Left ventricle myocardium inferior (tissue), 1 donor: ENCODE measurements around the gene COMMD9. TPM values are rescaled to one million over a fixed set of nuclear protein-coding genes. Genes with fewer than 3 reads are reported as not detected.

ENCODE experiments used
- DNase-seq: peaks from one replicate; pipeline ENCODE4 v3.0.0-alpha.2; 2020
- H3K27ac ChIP-seq: fragments of 200-600 bp; replicated peaks from 2 replicates; pipeline ENCODE4 v1.8.0; 2021
- H3K27me3 ChIP-seq: fragments of 200-600 bp; 2 replicates; pipeline ENCODE4 v1.8.0; 2021; ENCODE audit warnings: low read depth
- H3K36me3 ChIP-seq: fragments of 200-600 bp; 2 replicates; pipeline ENCODE4 v1.8.0; 2021
- H3K4me1 ChIP-seq: fragments of 200-600 bp; 2 replicates; pipeline ENCODE4 v1.8.0; 2021
- H3K4me3 ChIP-seq: fragments of 200-600 bp; 2 replicates; pipeline ENCODE4 v1.8.0; 2021; ENCODE audit warnings: mild to moderate bottlenecking, moderate library complexity
- H3K9me3 ChIP-seq: fragments of 200-600 bp; replicated peaks from 2 replicates; pipeline ENCODE4 v1.8.0; 2021
- CTCF ChIP-seq: fragments of 200-600 bp; IDR thresholded peaks from 2 replicates; pipeline ENCODE4 v1.8.0; 2021; ENCODE audit warnings: antibody characterized with exemption, mild to moderate bottlenecking, borderline replicate concordance
- intact Hi-C: fragments of 100-400 bp; cut with micrococcal nuclease; formaldehyde crosslinking; loops from one replicate; pipeline ENCODE4 v1.11.0; 2022
- total RNA-seq: library from RNA; stranded (reverse); fragmentation: NEBNext Ultra II Directional; extraction: Animal tissue kit (Norgen Biotek cat#: 25700); gene quantifications from one replicate; pipeline ENCODE4 v1.2.1, GENCODE V29; 2021
- donor health status: DM: no; HTN: yes; CAD: no; lungs with severe emphysema.

The COMMD9 gene
- total RNA-seq, 1 donor from 2014 or later = 58.0 TPM

GRCh38 chr11:36280531-36280930, 8.7 kb downstream of the COMMD9 start:
- intact Hi-C loops = no loop called here
- Histone ChIP-seq H3K27ac (no peak overlapping the region), H3K4me3 (no peak overlapping the region), H3K4me1 (peaks cover 14% of the 10 kb centered on the region), H3K9me3 (peaks cover 17% of the 10 kb centered on the region), H3K36me3 (peaks cover 50% of the 10 kb centered on the region), H3K27me3 (no peaks in the 10 kb centered on the region)
- no peak for DNase-seq
- TF ChIP-seq CTCF = no peak

- intact Hi-C loops = no loop called here
- peaks cover 69% of the 10 kb centered on the region for H3K36me3 ChIP-seq
Measured at GRCh38 chr11:36278531-36279282, 10.5 kb downstream of the COMMD9 start.

GRCh38 chr11:36274414-36274813, 14.8 kb downstream of the COMMD9 start:
- no peak for TF ChIP-seq CTCF
- no peak overlapping the region for H3K27ac ChIP-seq
- no peak for DNase-seq
- peaks cover 85% of the 10 kb centered on the region for H3K36me3 ChIP-seq
- H3K4me3 ChIP-seq = no peak overlapping the region
- H3K9me3 ChIP-seq = peaks cover 13% of the 10 kb centered on the region
- intact Hi-C loops = no loop called here
- no peaks in the 10 kb centered on the region for H3K27me3 ChIP-seq
- no peaks in the 10 kb centered on the region for H3K4me1 ChIP-seq

More at GRCh38 chr11:36278531-36279282, 10.5 kb downstream of the COMMD9 start:
- Histone ChIP-seq H3K27ac (no peak overlapping the region), H3K4me3 (no peak overlapping the region), H3K9me3 (peaks cover 16% of the 10 kb centered on the region), H3K4me1 (peaks cover 14% of the 10 kb centered on the region), H3K27me3 (no peaks in the 10 kb centered on the region)
- TF ChIP-seq CTCF = no peak
- DNase-seq = no peak

GRCh38 chr11:36273110-36273509, 16.1 kb downstream of the COMMD9 start:
- peaks cover 13% of the 10 kb centered on the region for H3K9me3 ChIP-seq
- no peak for TF ChIP-seq CTCF
- no peak for DNase-seq
- H3K27ac ChIP-seq = no peak overlapping the region
- no peaks in the 10 kb centered on the region for H3K27me3 ChIP-seq
- intact Hi-C loops = no loop called here
- no peak overlapping the region for H3K4me3 ChIP-seq
- peaks cover 72% of the 10 kb centered on the region for H3K36me3 ChIP-seq
- no peaks in the 10 kb centered on the region for H3K4me1 ChIP-seq

- no peaks in the 10 kb centered on the region for H3K4me1 ChIP-seq
- H3K27ac ChIP-seq = no peak overlapping the region
- peaks cover 63% of the 10 kb centered on the region for H3K36me3 ChIP-seq
- intact Hi-C loops = no loop called here
- no peak overlapping the region for H3K4me3 ChIP-seq
- DNase-seq = no peak
- H3K9me3 ChIP-seq = peaks cover 13% of the 10 kb centered on the region
- no peak for TF ChIP-seq CTCF
- no peaks in the 10 kb centered on the region for H3K27me3 ChIP-seq
Measured at GRCh38 chr11:36271794-36272407, 17.3 kb downstream of the COMMD9 start.
